ENCODE data around the gene TP53INP2. TPM values are rescaled to one million over a fixed set of nuclear protein-coding genes. Genes with fewer than 3 reads are reported as not detected.

Gene TP53INP2
- total and polyA plus RNA-seq, 2 of the 13 experiments (the other 11 are each of a cell fraction or from before 2014, with no cell fraction given): 5.2 to 18.8 TPM

- no peak for TF ChIP-seq ZNF646 (CRISPR knock-in tag; IDR thresholded peaks at IDR 0.05)
- TF ChIP-seq TBL1XR1 (IDR thresholded peaks at IDR 0.05; ENCODE audit: borderline replicate concordance, low read length, partially characterized antibody): no peak
- TF ChIP-seq ARHGAP35 (CRISPR knock-in tag; IDR thresholded peaks at IDR 0.05; ENCODE audit: borderline replicate concordance): no peak
- TF ChIP-seq MED1 (CRISPR knock-in tag; IDR thresholded peaks at IDR 0.05): 0 out of 2 replicates have a peak, but pooled peaks have one; percentile 30
- TF ChIP-seq ZC3H4 (CRISPR knock-in tag; IDR thresholded peaks at IDR 0.05; ENCODE audit: borderline replicate concordance): 0 out of 2 replicates have a peak, but pooled peaks have one; percentile 32
- no peak for TF ChIP-seq SAP130 (CRISPR knock-in tag; IDR thresholded peaks at IDR 0.05; ENCODE audit: low read depth)
- no peak for TF ChIP-seq SRSF4 (IDR thresholded peaks at IDR 0.05; ENCODE audit: low read depth, low read length, poor library complexity, severe bottlenecking)
- no peak for TF ChIP-seq SRY (CRISPR knock-in tag; IDR thresholded peaks at IDR 0.05)
- no peak for TF ChIP-seq USF2 (IDR thresholded peaks at IDR 0.05; ENCODE audit: low read depth, low read length)
- TF ChIP-seq USF2 (CRISPR knock-in tag; IDR thresholded peaks at IDR 0.05; ENCODE audit: borderline replicate concordance): no peak
- TF ChIP-seq PCBP1 (IDR thresholded peaks at IDR 0.05; ENCODE audit: borderline replicate concordance, low read depth, low read length): no peak
- TF ChIP-seq ZNF543 (CRISPR knock-in tag; IDR thresholded peaks at IDR 0.05): peak; percentile 9; the same call in 1 of the 2 replicates
- TF ChIP-seq ZNF619 (CRISPR knock-in tag; IDR thresholded peaks at IDR 0.05): no peak
- TF ChIP-seq MED8 (CRISPR knock-in tag; IDR thresholded peaks at IDR 0.05; ENCODE audit: insufficient replicate concordance): no peak
- no peak for TF ChIP-seq ZNF160 (CRISPR knock-in tag; IDR thresholded peaks at IDR 0.05)
- no peak for TF ChIP-seq ZBTB2 (CRISPR knock-in tag; IDR thresholded peaks at IDR 0.05; ENCODE audit: low read depth)
- peak; percentile 55; the same call in 1 of the 2 replicates for TF ChIP-seq NAIF1 (CRISPR knock-in tag; IDR thresholded peaks at IDR 0.05; ENCODE audit: borderline replicate concordance)
- no peak for TF ChIP-seq ZNF672 (CRISPR knock-in tag; IDR thresholded peaks at IDR 0.05)
These were observed 28.0 kb upstream of the TP53INP2 start (continued) for GRCh38 chr20:34675993-34676641.
